GM23338 (cell line): ENCODE results near the gene PEX11A.

Source experiments
- CREB1 ChIP-seq: fragments of 250-450 bp; sonication (Bioruptor Pico); IDR thresholded peaks from 2 replicates; pipeline ENCODE4 v1.5.0; 2020; ENCODE audit warnings: low read depth, mild to moderate bottlenecking, moderate library complexity
- ETS1 ChIP-seq: IDR thresholded peaks from 2 replicates; pipeline ENCODE4 v1.6.1; 2016; ENCODE audit warnings: antibody characterized with exemption
- EZH2 ChIP-seq: fragments of 200-600 bp; sonication (generic); IDR thresholded peaks from one replicate; pipeline ENCODE4 v1.8.0; 2017; ENCODE audit warnings: antibody characterized with exemption, mild to moderate bottlenecking, low read depth; ENCODE audit not compliant: unreplicated experiment
- EZH2phosphoT487 ChIP-seq: fragments of 200-600 bp; sonication (generic); IDR thresholded peaks from one replicate; pipeline ENCODE4 v1.8.1; 2018; ENCODE audit warnings: antibody characterized with exemption; ENCODE audit not compliant: unreplicated experiment
- JUNB ChIP-seq: IDR thresholded peaks from one replicate; pipeline ENCODE4 v1.6.1; 2016; ENCODE audit warnings: antibody characterized with exemption; ENCODE audit not compliant: unreplicated experiment
- NANOG ChIP-seq: IDR thresholded peaks from 2 replicates; pipeline ENCODE4 v1.6.1; 2016; ENCODE audit warnings: antibody characterized with exemption, borderline replicate concordance
- POLR2AphosphoS5 ChIP-seq: IDR thresholded peaks from 2 replicates; pipeline ENCODE4 v1.6.1; 2016; ENCODE audit warnings: antibody characterized with exemption, low read depth
- ZNF114 ChIP-seq: fragments of 250-450 bp; sonication (Bioruptor Pico); IDR thresholded peaks from 2 replicates; pipeline ENCODE4 v1.5.0; 2020; ENCODE audit warnings: mild to moderate bottlenecking, moderate library complexity
- ZNF331 ChIP-seq: fragments of 250-450 bp; sonication (Bioruptor Pico); IDR thresholded peaks from 2 replicates; pipeline ENCODE4 v1.5.0; 2020; ENCODE audit warnings: low read depth, mild to moderate bottlenecking, moderate library complexity
- TF ChIP-seq, protein P1 (sequence below), 2 experiments: fragments of 200-600 bp in 1 of 2; sonication (generic) in 1 of 2; conservative IDR thresholded peaks; 2 replicates each; pipeline versions ENCODE4 v1.5.1 to v1.6.1; 2016 to 2017; ENCODE audit warnings: antibody characterized with exemption in 2 of 2, low read depth in 2 of 2, mild to moderate bottlenecking in 2 of 2, moderate library complexity in 1 of 2
- TF ChIP-seq, protein P2 (sequence below): IDR thresholded peaks from one replicate; pipeline ENCODE4 v1.6.1; 2018; ENCODE audit warnings: antibody characterized with exemption; ENCODE audit not compliant: unreplicated experiment

DNA sequence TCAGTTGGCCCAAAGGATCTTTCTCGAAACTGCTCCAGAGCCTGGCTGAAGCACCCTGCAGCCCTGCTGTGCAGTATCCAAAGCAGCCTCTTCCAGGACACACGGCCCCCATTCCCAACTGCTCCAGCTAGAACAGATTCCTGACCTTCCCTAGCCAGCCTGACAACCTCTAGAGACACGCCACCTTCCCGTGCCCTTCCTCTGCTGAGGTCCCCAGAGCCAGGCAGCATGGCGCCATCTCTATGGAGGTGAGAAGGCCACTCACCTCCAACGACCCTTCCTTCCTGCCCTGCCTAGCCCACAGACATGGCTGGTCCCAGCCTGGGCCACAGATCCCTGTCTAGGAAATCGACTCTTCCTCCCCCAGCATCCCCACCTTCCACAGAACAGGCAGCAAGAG is 38.4 kb downstream of the PEX11A start:
- TF ChIP-seq EZH2 (no peak), POLR2AphosphoS5 (no peak), ETS1 (no peak), EZH2phosphoT487 (no peak), ZNF114 (CRISPR knock-in tag) (no peak), NANOG (no peak), CREB1 (CRISPR knock-in tag) (no peak), JUNB (no peak), ZNF331 (no peak)
- TF ChIP-seq, protein P1, sequence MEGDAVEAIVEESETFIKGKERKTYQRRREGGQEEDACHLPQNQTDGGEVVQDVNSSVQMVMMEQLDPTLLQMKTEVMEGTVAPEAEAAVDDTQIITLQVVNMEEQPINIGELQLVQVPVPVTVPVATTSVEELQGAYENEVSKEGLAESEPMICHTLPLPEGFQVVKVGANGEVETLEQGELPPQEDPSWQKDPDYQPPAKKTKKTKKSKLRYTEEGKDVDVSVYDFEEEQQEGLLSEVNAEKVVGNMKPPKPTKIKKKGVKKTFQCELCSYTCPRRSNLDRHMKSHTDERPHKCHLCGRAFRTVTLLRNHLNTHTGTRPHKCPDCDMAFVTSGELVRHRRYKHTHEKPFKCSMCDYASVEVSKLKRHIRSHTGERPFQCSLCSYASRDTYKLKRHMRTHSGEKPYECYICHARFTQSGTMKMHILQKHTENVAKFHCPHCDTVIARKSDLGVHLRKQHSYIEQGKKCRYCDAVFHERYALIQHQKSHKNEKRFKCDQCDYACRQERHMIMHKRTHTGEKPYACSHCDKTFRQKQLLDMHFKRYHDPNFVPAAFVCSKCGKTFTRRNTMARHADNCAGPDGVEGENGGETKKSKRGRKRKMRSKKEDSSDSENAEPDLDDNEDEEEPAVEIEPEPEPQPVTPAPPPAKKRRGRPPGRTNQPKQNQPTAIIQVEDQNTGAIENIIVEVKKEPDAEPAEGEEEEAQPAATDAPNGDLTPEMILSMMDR (conservative IDR thresholded peaks at IDR 0.05; ENCODE audit: low read depth in 2 of 2) = no peak
- TF ChIP-seq, protein P2, sequence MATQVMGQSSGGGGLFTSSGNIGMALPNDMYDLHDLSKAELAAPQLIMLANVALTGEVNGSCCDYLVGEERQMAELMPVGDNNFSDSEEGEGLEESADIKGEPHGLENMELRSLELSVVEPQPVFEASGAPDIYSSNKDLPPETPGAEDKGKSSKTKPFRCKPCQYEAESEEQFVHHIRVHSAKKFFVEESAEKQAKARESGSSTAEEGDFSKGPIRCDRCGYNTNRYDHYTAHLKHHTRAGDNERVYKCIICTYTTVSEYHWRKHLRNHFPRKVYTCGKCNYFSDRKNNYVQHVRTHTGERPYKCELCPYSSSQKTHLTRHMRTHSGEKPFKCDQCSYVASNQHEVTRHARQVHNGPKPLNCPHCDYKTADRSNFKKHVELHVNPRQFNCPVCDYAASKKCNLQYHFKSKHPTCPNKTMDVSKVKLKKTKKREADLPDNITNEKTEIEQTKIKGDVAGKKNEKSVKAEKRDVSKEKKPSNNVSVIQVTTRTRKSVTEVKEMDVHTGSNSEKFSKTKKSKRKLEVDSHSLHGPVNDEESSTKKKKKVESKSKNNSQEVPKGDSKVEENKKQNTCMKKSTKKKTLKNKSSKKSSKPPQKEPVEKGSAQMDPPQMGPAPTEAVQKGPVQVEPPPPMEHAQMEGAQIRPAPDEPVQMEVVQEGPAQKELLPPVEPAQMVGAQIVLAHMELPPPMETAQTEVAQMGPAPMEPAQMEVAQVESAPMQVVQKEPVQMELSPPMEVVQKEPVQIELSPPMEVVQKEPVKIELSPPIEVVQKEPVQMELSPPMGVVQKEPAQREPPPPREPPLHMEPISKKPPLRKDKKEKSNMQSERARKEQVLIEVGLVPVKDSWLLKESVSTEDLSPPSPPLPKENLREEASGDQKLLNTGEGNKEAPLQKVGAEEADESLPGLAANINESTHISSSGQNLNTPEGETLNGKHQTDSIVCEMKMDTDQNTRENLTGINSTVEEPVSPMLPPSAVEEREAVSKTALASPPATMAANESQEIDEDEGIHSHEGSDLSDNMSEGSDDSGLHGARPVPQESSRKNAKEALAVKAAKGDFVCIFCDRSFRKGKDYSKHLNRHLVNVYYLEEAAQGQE = no peak
